ENCODE data around the gene TPK1. TPM values are rescaled to one million over a fixed set of nuclear protein-coding genes. Genes with fewer than 3 reads are reported as not detected.

TPK1 gene
- total RNA-seq, 1 donor from 2014 or later, result 1.7 TPM

GRCh38 chr7:144665689-144666381, 170.0 kb downstream of the TPK1 start:
- H3K27me3 ChIP-seq, result no peaks in the 10 kb centered on the region
- no peak for DNase-seq (ENCODE audit: extremely low spot score in 2 of 2)
- TF ChIP-seq POLR2A (IDR thresholded peaks at IDR 0.05) (no peak), CTCF (IDR thresholded peaks at IDR 0.05) (no peak), POLR2AphosphoS5 (IDR thresholded peaks at IDR 0.05; ENCODE audit: insufficient read depth in 1 of 2, low read depth in 1 of 2) (no peak)
- H3K27ac ChIP-seq, result no peak overlapping the region
- intact Hi-C loops (cut with DNase I), result no loop called here
- H3K36me3 ChIP-seq, result no peaks in the 10 kb centered on the region
- no peaks in the 10 kb centered on the region for H3K9me3 ChIP-seq
- no peaks in the 10 kb centered on the region for H3K4me1 ChIP-seq
- no peak overlapping the region for H3K4me3 ChIP-seq

GRCh38 chr7:144659211-144659610, 176.6 kb downstream of the TPK1 start:
- H3K27ac ChIP-seq, result no peak overlapping the region
- TF ChIP-seq CTCF (IDR thresholded peaks at IDR 0.05), result no peak
- TF ChIP-seq POLR2AphosphoS5 (IDR thresholded peaks at IDR 0.05; ENCODE audit: insufficient read depth in 1 of 2, low read depth in 1 of 2), result no peak
- TF ChIP-seq POLR2A (IDR thresholded peaks at IDR 0.05), result no peak
- H3K4me3 ChIP-seq, result no peak overlapping the region
- no peak for DNase-seq (ENCODE audit: extremely low spot score in 2 of 2)
- no peaks in the 10 kb centered on the region for H3K4me1 ChIP-seq
- no peaks in the 10 kb centered on the region for H3K36me3 ChIP-seq
- H3K9me3 ChIP-seq, result no peaks in the 10 kb centered on the region
- no peaks in the 10 kb centered on the region for H3K27me3 ChIP-seq
- intact Hi-C loops (cut with DNase I), result no loop called here

- H3K4me1 ChIP-seq, result no peaks in the 10 kb centered on the region
- no peak for DNase-seq (ENCODE audit: extremely low spot score in 2 of 2)
- H3K4me3 ChIP-seq, result no peak overlapping the region
- H3K36me3 ChIP-seq, result no peaks in the 10 kb centered on the region
- no peak overlapping the region for H3K27ac ChIP-seq
- H3K27me3 ChIP-seq, result no peaks in the 10 kb centered on the region
- TF ChIP-seq CTCF (IDR thresholded peaks at IDR 0.05), result no peak
- TF ChIP-seq POLR2AphosphoS5 (IDR thresholded peaks at IDR 0.05; ENCODE audit: insufficient read depth in 1 of 2, low read depth in 1 of 2), result no peak
- TF ChIP-seq POLR2A (IDR thresholded peaks at IDR 0.05), result no peak
- H3K9me3 ChIP-seq, result no peaks in the 10 kb centered on the region
- intact Hi-C loops (cut with DNase I), result no loop called here
Measured at GRCh38 chr7:144656965-144657517, 178.8 kb downstream of the TPK1 start.

DNA sequence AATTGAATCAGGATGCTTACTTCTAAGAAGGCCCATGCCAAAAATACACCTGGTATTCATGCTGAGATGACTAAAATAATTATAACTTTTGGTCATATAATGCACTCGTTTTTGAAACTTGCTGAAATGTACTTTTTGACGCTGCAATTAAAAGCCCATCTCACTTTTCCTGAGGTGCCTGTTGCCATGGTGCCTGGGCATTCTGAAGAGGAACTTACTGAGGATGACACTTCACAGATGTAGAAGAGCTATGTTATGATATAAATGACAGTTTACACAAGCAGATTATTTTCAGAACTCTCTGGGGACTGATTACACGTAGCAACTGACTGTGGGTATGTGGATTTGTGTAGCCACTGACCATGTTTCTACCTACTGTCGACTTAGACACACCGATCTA, 182.4 kb downstream of the TPK1 start:
- Histone ChIP-seq H3K27ac (no peak overlapping the region), H3K4me3 (no peak overlapping the region), H3K27me3 (no peaks in the 10 kb centered on the region), H3K36me3 (no peaks in the 10 kb centered on the region), H3K9me3 (no peaks in the 10 kb centered on the region), H3K4me1 (no peaks in the 10 kb centered on the region)
- DNase-seq (ENCODE audit: extremely low spot score in 2 of 2), result no peak
- TF ChIP-seq CTCF (IDR thresholded peaks at IDR 0.05) (no peak), POLR2AphosphoS5 (IDR thresholded peaks at IDR 0.05; ENCODE audit: insufficient read depth in 1 of 2, low read depth in 1 of 2) (no peak), POLR2A (IDR thresholded peaks at IDR 0.05) (no peak)
- intact Hi-C loops (cut with DNase I), result no loop called here

DNA sequence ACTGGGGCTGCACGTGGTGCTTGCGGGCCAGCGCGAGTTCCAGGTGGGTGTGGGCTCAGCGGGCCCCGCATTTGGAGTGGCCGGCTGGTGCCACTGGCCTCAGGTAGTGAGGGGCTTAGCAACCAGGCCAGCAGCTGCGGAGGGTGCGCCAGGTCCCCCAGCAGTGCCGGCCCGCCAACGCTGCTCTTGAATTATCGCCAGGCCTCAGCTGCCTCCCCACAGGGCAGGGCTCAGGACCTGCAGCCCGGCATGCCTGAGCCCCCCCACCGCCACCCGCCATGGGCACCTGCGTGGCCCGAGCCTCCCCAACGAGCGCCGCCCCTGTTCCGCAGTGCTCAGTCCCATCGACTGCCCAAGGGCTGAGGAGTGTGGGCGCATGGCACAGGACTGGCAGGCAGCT, 185.4 kb downstream of the TPK1 start:
- no peak for TF ChIP-seq POLR2AphosphoS5 (IDR thresholded peaks at IDR 0.05; ENCODE audit: insufficient read depth in 1 of 2, low read depth in 1 of 2)
- no peak for TF ChIP-seq CTCF (IDR thresholded peaks at IDR 0.05)
- TF ChIP-seq POLR2A (IDR thresholded peaks at IDR 0.05), result no peak
- no peaks in the 10 kb centered on the region for H3K27me3 ChIP-seq
- no peaks in the 10 kb centered on the region for H3K9me3 ChIP-seq
- no peak overlapping the region for H3K4me3 ChIP-seq
- no peak for DNase-seq (ENCODE audit: extremely low spot score in 2 of 2)
- H3K4me1 ChIP-seq, result no peaks in the 10 kb centered on the region
- H3K27ac ChIP-seq, result no peak overlapping the region
- no peaks in the 10 kb centered on the region for H3K36me3 ChIP-seq
- intact Hi-C loops (cut with DNase I), result no loop called here

Measured in vagina (tissue), 2 donors.